ENCODE results near the gene FAM210B.
"Not testable (repeated sequence)": the region's sequence is repeated elsewhere in the genome, so short reads cannot be mapped to it uniquely, and the experiment has no call there.

FAM210B gene

GRCh38 chr20:56393653-56394052 is 34.9 kb downstream of the FAM210B start:
- DNase-seq: no peak

- no peak for DNase-seq
These were observed 36.4 kb downstream of the FAM210B start for GRCh38 chr20:56395166-56395565.

GRCh38 chr20:56400001-56400640 is 41.3 kb downstream of the FAM210B start:
- DNase-seq: peak; percentile 75

GRCh38 chr20:56403465-56403864 is 44.7 kb downstream of the FAM210B start:
- DNase-seq: no peak

DNA sequence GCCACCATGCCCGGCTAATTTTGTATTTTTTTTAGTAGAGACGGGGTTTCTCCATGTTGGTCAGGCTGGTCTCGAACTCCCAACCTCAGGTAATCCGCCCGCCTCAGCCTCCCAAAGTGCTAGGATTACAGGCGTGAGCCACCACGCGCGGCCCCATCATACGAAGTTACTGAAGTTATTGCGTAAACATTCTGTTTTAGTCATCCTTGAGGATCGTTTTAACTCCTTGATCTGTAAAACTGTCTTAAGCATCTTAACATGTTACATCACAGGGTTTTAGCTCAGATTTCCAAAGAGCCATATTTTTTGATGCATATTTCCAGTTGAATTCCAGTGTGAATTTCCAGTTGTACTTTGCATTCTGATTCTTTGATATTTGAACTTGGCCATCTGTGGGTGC is 46.6 kb downstream of the FAM210B start:
- not testable (repeated sequence) for DNase-seq

DNA sequence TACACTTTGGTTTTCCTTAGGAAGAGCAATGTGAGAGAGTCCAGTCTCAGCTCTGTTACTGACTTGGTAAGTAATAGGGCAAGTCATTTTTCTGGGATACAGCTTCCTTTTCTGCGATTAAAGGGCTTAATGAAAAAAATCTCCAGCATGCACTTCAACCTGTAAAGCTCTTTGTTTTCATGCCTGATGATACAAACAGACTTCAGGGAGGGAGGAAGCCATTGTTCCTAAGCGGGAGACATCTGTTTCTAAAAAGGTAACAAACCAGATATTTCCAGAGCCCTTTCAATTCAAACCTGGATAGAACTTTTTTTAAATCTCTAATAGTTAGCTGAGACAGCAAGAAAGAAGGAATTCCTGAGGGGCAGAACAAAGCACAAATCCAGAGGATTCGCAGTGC is 48.1 kb downstream of the FAM210B start:
- no peak for DNase-seq

GRCh38 chr20:56409521-56409920 is 50.7 kb downstream of the FAM210B start:
- no peak for DNase-seq

DNA sequence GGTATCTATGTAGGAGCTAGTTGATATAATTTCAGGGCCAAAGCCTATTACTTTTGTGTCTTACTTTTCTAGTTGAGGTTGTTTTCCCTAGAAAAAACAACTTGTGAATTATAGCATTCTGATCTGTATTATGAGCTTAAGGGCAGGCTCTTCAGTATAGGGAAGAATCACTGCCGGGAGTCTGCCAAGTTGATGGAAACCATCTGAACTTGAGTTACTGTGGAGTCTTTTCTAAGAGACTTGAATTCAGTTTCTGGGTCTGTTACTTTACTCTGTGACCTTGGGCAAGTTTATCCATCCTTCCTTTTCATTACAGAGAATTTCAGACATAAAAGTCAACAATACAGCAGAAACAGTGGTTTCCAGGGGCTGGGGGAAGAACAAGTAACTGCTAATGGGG is 51.2 kb downstream of the FAM210B start:
- DNase-seq: no peak

DNA sequence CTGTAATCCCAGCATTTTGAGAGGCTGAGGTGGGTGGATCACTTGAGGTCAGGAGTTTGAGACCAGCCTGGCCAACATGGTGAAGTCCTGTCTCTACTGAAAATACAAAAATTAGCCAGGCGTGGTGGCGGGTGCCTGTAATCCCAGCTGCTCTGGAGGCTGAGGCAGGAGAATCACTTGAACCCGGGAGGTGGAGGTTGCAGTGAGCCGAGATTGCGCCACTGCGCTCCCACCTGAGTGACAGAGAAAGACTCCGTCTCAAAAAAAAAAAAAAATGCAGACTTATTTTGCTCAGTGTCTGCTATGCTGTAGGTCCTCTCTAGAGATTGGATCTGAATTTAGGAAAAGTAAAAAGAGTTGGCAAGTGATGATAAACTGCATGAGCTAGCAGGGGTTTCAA is 52.5 kb downstream of the FAM210B start:
- not testable (repeated sequence) for DNase-seq

GRCh38 chr20:56411759-56412472 is 53.1 kb downstream of the FAM210B start, which contains the start of gene CASS4:
Gene CASS4, plus strand, starts transcription at chr20:56412260. Its CDS starts 199 bp downstream, at chr20:56412459.
- peak; percentile 44 for DNase-seq

- no peak for DNase-seq
These were observed 53.7 kb downstream of the FAM210B start for GRCh38 chr20:56412473-56412790.

DNA sequence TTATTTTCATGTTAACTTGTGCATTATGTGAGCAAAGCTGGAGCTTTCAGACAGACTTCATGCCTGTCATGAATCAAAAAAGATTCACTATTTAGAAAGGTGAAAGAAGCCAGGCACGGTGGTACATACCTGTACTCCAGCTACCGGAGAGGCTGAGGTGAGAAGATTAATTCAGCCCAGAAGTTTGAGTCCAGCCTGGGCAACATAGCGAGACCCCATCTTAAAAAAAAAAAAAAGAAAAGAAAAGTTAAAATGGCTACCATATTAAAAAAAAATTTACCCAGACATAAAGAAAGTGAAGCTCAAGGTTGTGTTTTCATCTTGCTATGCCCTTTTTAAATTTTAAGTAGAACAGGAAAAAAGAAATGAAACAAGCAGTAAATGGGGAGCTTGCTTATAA is 54.2 kb downstream of the FAM210B start:
- DNase-seq: no peak

GRCh38 chr20:56414842-56415765 is 56.3 kb downstream of the FAM210B start:
- DNase-seq: peak; percentile 70

DNA sequence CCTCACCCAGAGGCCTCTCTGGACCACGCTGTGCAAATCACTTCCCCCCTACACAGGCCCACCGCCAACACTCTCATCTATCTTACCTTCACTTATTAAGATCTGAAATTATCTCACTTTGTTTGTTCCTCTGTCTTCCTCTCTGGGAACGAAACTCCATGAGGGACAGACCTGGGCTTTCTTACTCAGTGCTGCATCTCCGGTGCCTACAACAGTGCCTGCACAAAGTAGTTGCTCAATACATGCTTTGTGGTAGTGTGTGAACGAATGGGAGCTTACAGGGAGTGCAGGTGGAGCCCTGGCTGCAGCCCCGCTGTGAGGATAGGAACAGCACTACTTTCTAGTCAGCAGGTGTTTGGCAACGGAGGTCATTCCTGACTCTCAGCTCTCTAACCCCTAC is 58.6 kb downstream of the FAM210B start:
- DNase-seq: no peak

- no peak for DNase-seq
These were observed 59.1 kb downstream of the FAM210B start for GRCh38 chr20:56417911-56418310.
